Peyer's patch (tissue), 4 donors: ENCODE results near the gene FAM83F. TPM values are rescaled to one million over a fixed set of nuclear protein-coding genes. Genes with fewer than 3 reads are reported as not detected.

ENCODE experiments used
- DNase-seq, 3 donors: peaks; one replicate each; pipeline ENCODE4 v3.0.0-alpha.2; 2017 to 2019
- H3K27ac ChIP-seq, 4 donors: fragments of 200-600 bp; sonication (generic); one replicate each; pipeline ENCODE4 v1.5.1; 2016 to 2019
- H3K27me3 ChIP-seq, 2 donors: fragments of 200-600 bp; sonication (generic); one replicate each; pipeline ENCODE4 v1.5.1; 2019
- H3K36me3 ChIP-seq, 3 donors: fragments of 200-600 bp; sonication (generic); one replicate each; pipeline ENCODE4 v1.5.1; 2016 to 2019
- H3K4me1 ChIP-seq, 4 donors: fragments of 200-600 bp; sonication (generic); one replicate each; pipeline ENCODE4 v1.5.1; 2016 to 2019
- H3K4me3 ChIP-seq, 4 donors: fragments of 200-600 bp; sonication (generic); 1 replicate in 3 of 4; 2 replicates in 1 of 4; pipeline ENCODE4 v1.5.1; 2016 to 2019; ENCODE audit warnings: mild to moderate bottlenecking in 1 of 4
- H3K9me3 ChIP-seq, 4 donors: fragments of 200-600 bp; sonication (generic); one replicate each; pipeline ENCODE4 v1.5.1; 2016 to 2019; ENCODE audit warnings: mild to moderate bottlenecking in 1 of 4
- CTCF ChIP-seq, 6 experiments: fragments of 450-650 bp in 4 of 6; fragments of 200-600 bp in 2 of 6; sonication (generic) in 1 of 6; IDR thresholded peaks; one replicate each; pipeline ENCODE4 v1.5.1; 2017 to 2019; ENCODE audit warnings: antibody characterized with exemption in 6 of 6, mild to moderate bottlenecking in 3 of 6, moderate library complexity in 1 of 6
- POLR2A ChIP-seq, 2 donors: fragments of 450-650 bp; IDR thresholded peaks; one replicate each; pipeline ENCODE4 v1.5.1; 2017; ENCODE audit warnings: antibody characterized with exemption in 2 of 2, mild to moderate bottlenecking in 2 of 2, moderate library complexity in 2 of 2
- total RNA-seq, 4 donors: library from RNA; depleted of rRNA; stranded (reverse); fragments of >200 nt; gene quantifications; one replicate each; pipeline ENCODE4 v1.1.0, GENCODE V29; 2016

Gene FAM83F
- total RNA-seq, 4 donors from 2014 or later: 9.9 to 66.0 (median 51.1) TPM

- TF ChIP-seq POLR2A (IDR thresholded peaks at IDR 0.05) (no peak), CTCF (IDR thresholded peaks at IDR 0.05) (no peak)
- Histone ChIP-seq H3K27me3 (no peaks in the 10 kb centered on the region), H3K9me3 (no peaks in the 10 kb centered on the region), H3K27ac (peak overlapping the region in 1 of 4 donors; percentile 12), H3K36me3 (no peaks in the 10 kb centered on the region), H3K4me3 (no peak overlapping the region), H3K4me1 (peaks cover 0 to 41% (median 3%) of the 10 kb centered on the region in 4 donors)
- peak in 1 of 3 donors; percentile 31 for DNase-seq
Measured at GRCh38 chr22:40041366-40042137, 46.8 kb downstream of the FAM83F start.

GRCh38 chr22:40042312-40042711 lies 47.6 kb downstream of the FAM83F start:
- peak in 1 of 3 donors; percentile 10 for DNase-seq
- no peaks in the 10 kb centered on the region for H3K9me3 ChIP-seq
- peak overlapping the region in 1 of 4 donors; percentile 97 for H3K27ac ChIP-seq
- H3K4me3 ChIP-seq: no peak overlapping the region
- H3K27me3 ChIP-seq: no peaks in the 10 kb centered on the region
- TF ChIP-seq CTCF (IDR thresholded peaks at IDR 0.05) (no peak), POLR2A (IDR thresholded peaks at IDR 0.05) (no peak)
- H3K36me3 ChIP-seq: no peaks in the 10 kb centered on the region
- H3K4me1 ChIP-seq: peaks cover 0 to 41% (median 3%) of the 10 kb centered on the region in 4 donors

GRCh38 chr22:40043081-40043480 lies 48.3 kb downstream of the FAM83F start:
- TF ChIP-seq POLR2A (IDR thresholded peaks at IDR 0.05) (no peak), CTCF (IDR thresholded peaks at IDR 0.05) (no peak)
- Histone ChIP-seq H3K36me3 (no peaks in the 10 kb centered on the region), H3K27me3 (no peaks in the 10 kb centered on the region), H3K27ac (peak overlapping the region; percentile 84 to 97 (median 94)), H3K4me1 (peaks cover 0 to 41% (median 5%) of the 10 kb centered on the region in 4 donors), H3K4me3 (peak overlapping the region in 1 of 4 donors; percentile 93), H3K9me3 (no peaks in the 10 kb centered on the region)
- peak in 1 of 3 donors; percentile 60 for DNase-seq

GRCh38 chr22:40043793-40044101 lies 49.0 kb downstream of the FAM83F start:
- TF ChIP-seq POLR2A (IDR thresholded peaks at IDR 0.05) (no peak), CTCF (IDR thresholded peaks at IDR 0.05) (no peak)
- H3K9me3 ChIP-seq: no peaks in the 10 kb centered on the region
- peaks cover 0 to 41% (median 6%) of the 10 kb centered on the region in 4 donors for H3K4me1 ChIP-seq
- no peak for DNase-seq
- H3K27ac ChIP-seq: peak overlapping the region; percentile 84 to 97 (median 94)
- no peaks in the 10 kb centered on the region for H3K27me3 ChIP-seq
- peak overlapping the region; percentile 63 to 93 (median 92) for H3K4me3 ChIP-seq
- H3K36me3 ChIP-seq: no peaks in the 10 kb centered on the region

GRCh38 chr22:40044102-40044869 lies 49.5 kb downstream of the FAM83F start:
- peak; percentile 69 to 73 for TF ChIP-seq POLR2A (IDR thresholded peaks at IDR 0.05)
- TF ChIP-seq CTCF (IDR thresholded peaks at IDR 0.05): no peak
- DNase-seq: peak; percentile 95 to 99 (median 98)
- peaks cover 0 to 41% (median 7%) of the 10 kb centered on the region in 4 donors for H3K4me1 ChIP-seq

More at GRCh38 chr22:40044102-40044869, 49.5 kb downstream of the FAM83F start:
- no peaks in the 10 kb centered on the region for H3K9me3 ChIP-seq
- no peaks in the 10 kb centered on the region for H3K27me3 ChIP-seq
- H3K27ac ChIP-seq: peak overlapping the region; percentile 84 to 97 (median 94)
- H3K36me3 ChIP-seq: no peaks in the 10 kb centered on the region
- H3K4me3 ChIP-seq: peak overlapping the region; percentile 63 to 93 (median 92)
